GM19455 (cell line): ENCODE results near the gene KMT2C.

Experiments
- ATAC-seq: cut with Tn5 transposase; IDR thresholded peaks from one replicate; pipeline ENCODE4 v1.9.1; 2021; ENCODE audit not compliant: unreplicated experiment

The KMT2C gene

DNA sequence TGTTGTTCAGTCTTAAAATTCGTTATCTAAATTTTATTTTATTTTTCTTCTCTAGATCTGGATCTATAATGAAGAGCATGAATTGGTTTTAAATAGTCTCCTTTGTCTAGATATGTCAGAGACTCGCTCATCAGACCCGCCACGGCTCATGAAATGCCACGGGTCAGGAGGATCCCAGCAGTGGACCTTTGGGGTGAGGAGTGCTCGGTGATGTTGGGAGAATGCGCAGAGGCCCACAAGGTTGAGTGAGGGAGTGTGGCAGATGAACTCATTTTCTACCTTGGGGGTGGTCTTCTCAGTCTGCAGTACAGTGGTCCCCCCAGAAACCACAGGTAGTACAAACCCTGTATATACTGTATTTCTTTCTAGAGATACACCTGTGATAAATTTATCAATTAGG lies 315.0 kb downstream of the KMT2C start:
- ATAC-seq: no peak

DNA sequence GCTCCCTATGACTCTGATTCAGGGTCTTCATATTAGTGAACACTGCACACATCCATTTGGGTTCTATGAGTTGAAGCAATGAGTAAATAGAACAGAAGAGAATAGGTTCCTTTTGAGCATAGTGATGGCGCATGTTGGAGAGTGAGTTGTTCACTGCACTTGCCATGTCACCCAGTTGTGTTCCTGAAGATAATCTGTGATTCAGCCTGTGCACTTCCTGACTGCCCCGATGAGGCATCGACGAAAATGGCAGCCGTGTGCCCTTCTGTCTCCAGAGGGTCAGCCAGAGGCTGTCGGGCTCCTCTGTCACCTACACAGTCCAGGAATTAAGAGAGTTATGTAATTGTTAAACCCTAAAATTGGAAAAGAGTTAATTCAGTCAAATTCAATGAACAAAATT lies 315.6 kb downstream of the KMT2C start:
- no peak for ATAC-seq

DNA sequence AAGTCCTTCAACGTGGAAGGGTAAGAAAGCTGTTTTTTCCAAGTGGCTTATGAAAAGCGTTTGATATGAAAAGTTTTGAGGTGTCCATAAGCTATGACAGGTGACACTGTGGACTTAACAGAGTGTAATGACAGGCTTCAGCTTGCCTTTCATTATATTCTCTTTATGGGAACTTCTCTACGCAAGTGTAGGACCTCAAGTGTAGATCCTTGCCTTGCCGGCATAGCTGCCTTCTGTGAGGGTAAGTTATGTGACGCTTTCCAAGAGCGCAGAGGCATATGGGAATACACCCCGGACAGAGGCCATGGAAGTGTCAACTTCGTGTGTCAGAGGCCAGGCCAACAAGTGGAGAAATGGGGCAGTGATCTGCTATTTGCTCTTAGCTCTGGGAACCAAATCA lies 318.4 kb downstream of the KMT2C start:
- no peak for ATAC-seq

DNA sequence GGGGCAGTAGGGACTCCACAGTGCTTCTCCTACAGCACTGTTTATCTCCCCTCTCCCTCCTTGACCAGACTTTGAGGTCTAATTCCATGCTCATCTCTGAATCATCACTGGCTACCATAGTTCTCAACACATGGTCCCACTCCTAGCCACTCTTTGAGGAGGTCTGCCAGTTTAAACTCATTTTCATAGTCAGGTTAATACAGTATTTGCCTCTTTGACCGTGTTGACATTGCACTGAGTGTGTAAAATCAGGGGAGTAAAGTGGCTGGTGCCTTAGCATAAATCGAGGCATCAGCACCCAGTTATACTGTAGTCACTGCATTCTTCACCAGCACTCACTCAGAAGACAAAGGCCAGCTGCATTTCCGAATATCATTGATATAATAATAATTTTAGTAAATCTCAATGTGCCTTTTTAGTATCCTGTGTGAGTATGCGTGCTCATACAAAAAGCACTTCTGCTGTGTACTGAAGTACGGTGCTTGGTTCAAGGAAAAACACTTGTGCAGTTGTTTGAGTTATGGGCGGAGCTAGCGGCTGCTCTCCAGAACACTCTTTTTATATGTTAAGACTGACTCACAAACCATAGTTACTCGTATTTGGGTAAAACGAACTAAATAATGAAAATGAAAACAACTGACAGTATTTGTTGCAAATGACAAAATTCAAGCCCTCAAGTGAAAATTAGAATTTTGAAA lies 320.6 kb downstream of the KMT2C start:
- no peak for ATAC-seq

DNA sequence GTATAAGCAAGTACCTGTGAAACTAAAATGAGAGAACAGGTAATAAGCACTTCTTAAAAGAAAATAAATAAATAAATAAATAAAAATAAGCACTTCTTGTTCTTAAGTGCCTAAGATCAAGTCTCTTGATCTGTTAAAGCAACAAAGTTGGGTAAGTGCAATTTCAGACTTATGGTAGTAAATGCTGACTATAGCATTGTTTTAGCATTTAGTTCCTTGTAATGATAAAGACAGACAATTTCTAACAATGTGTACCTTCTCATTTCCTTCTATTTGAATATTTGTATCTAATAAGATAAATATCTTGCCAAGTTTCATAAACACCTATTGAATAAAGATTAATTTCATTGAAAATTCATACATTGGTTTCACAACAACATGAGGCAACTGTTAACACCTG lies 323.0 kb downstream of the KMT2C start:
- ATAC-seq: no peak

DNA sequence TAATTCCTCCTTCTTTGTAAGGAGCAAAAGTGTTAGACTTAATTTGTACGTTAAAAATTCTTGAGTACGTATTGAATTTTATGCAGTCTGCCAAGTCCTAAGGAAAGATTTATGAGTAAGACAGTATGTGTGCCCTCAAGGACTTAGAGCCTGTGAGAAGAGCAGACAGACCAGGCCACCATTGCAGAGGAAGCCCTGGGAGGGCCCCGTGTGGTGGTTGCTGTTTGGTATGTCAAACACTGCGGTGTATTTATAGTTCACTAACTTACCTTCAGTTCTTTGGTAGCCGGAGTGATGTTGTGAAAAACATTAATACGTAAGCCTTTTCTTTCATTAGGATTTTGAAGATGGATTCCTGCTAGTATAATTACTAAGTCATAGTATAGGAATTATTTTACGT lies 327.4 kb downstream of the KMT2C start:
- ATAC-seq: no peak

DNA sequence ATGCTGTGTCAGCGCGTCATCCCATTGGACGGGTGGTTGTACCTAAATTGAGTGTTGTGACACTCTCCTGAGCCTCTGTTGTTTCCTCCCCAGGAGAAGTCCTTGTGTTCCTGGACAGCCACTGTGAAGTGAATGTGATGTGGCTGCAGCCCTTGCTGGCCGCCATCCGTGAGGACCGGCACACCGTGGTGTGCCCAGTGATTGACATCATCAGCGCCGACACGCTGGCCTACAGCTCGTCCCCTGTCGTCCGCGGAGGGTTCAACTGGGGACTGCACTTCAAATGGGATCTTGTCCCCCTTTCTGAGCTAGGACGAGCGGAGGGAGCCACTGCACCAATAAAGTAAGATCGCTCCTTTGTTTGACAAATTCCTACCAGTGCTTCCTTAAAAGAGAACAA lies 327.9 kb downstream of the KMT2C start:
- ATAC-seq: no peak

DNA sequence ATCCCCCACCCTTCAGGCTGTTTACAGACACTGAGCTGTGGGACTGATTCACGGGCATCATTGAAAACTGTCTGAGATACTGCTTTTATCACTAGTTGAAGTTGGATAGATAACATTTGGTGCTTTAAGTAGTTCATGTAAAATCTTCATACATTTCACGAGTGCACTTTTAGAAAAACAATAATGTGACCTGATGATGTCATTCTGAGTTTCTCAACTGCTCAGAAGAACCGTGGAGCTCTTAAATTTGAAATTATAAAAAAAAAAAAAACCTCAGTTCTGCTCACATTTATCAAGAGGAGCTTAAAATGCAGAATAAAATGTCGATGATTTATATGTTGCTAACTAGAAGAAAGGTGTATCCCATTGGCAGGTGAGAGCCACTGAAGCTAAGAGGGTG lies 328.8 kb downstream of the KMT2C start:
- ATAC-seq: no peak

DNA sequence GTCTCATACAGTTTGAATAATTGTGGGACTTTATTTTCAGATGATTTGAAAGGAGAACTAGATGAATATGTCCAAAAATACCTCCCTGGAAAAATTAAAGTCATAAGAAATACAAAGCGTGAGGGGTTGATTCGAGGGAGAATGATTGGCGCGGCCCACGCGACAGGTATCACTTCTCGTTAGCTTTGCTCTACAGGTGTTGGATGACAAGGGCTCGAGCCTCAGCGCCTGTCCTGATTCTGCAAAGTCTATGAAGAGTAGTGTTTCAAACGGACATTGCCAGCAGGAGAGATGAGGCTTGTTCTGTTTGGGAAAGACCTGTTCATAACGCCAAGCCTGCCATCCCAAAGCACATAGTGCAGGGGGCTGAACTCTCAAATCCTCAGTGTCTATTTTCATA lies 330.6 kb downstream of the KMT2C start:
- no peak for ATAC-seq

DNA sequence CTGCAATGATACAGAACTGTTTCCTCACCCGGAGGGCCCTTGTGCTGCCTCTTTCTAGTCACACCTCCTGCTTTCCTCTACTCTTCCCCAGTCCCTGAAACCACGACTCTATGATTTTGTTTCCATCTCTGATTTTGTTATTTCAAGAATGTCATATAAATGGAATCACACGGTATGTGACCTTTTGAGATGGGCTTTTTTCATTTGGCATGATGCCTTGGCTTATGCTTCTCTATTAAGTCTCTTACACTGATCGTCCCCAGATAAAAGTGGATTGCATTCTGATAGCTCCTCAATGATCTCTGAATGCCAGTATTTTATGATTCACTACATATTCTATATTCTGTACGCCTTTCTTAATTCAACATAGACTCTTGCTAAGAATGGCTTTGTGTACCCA lies 332.1 kb downstream of the KMT2C start:
- no peak for ATAC-seq

DNA sequence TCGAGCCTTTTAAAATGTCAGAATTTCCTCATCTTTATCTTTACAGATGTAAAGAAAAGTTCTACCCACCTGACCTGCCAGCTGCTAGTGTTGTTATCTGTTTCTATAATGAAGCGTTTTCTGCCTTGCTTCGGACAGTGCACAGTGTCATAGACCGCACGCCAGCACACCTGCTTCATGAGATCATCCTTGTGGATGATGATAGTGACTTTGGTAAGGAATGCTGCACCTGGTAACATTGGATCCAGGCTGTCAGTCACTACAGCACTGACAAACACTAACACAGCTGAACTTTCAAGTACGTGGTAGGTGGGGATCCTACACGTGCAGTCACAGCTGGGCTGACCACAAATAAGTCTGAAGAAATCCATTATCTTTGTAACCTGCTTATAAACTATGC lies 332.7 kb downstream of the KMT2C start:
- ATAC-seq: no peak

DNA sequence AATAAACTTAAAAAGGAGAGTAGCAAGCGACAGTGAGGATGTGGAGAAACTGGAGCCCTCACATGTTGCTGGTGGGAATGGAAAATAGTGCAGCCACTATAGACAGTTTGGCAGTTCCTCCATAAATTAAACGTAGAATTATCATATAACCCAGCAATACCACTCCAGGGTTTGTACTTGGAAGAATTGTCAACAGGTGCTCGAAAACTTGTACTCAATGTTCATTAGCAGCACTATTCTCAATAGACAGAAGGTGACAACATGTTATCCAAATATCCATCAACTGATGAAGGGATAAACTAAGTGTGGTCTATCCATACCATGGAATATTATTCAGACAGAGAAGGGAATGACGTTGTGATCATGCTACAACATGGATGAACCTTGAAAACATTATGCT lies 338.5 kb downstream of the KMT2C start:
- ATAC-seq: no peak

DNA sequence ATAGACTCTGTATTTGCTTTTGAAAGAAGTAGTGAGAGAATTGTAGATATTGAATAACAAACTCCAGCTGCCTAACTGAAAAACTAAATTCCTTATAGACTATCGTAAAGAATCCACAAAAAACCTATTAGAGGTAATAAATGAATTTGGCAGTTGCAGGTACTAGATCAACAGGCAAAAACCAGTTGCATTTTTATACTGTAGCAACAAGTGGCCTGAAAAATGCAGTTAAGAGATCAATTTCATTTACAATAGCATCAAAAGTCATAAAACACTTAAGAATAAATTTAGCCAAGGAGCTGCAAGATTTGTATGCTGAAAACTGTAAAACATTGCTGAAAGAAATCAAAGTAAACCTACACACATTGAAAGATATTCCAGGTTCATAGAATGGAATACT lies 340.0 kb downstream of the KMT2C start:
- no peak for ATAC-seq

DNA sequence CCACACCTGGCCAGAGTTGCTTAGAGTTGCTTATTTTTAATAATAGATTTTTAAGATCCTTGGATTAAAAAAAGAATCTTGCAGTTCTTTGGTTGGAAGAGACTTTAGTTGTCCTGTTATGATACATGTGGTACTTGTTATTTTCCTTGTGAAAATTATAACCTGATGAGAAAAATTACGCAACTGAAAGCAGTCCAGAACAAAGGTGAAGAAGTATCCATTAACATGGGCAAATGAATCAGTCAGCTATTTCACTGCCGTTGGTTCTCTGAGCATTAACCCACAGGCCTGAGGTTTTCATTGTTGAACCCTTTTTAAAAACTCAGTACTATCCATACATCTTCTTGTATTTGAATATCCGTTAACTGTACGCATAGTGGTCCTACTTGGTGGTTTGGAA lies 342.1 kb downstream of the KMT2C start:
- ATAC-seq: no peak

DNA sequence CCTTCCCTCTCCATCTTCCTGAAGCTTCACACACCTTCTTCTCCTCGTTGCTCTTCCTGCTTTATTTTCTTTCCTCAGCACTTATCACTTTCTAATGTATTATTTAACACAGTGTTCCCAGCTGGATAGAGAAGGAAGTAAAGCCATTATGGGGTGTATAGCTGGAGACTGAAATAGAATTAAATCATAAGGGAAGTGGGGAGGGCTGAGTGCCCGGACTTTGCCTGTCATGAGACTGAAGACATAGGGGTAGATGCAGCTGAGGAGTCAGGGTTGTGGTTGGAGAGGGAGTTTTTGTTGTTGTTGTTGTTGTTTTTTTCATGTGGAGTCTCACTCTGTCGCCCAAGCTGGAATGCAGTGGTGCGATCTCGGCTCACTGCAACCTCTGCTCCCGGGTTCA lies 345.1 kb downstream of the KMT2C start:
- no peak for ATAC-seq

DNA sequence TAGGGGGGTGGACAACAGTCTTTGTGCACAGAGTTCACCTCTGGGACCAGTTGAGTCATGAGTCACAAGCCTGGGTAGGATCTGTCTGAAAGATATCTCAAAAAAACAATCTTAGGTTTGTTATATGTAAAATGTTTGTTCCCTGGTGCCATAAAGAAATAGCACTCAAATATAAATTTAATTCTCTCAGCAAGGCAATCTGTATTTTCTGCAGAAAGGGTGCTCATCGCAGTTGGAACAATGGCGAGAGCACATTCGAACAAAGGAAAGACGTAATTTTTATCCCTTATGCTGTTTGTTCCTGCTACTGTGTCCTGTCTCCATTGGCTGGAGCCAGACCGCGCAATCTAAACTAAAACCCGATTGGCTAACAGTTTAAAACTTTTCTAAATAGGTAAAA lies 346.6 kb downstream of the KMT2C start:
- no peak for ATAC-seq

DNA sequence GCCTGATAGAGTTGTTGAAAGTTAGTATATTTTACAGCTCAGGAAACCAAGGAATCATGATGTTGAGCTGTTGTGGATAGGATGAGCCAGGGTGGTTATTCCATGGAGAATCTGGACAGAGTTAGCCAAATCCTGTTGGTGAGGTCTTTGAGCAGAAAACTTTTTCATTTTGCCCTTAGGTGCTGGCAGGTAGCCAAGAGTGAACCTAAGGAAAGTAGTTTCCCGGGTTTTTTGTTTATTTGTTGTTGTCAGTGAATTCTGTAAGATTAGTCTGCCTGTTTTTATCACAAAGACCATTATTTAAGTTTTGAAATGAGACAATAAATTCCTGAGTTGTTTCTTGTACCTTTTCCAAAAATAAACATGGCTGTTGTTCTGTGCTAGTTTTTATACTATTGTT lies 349.3 kb downstream of the KMT2C start:
- no peak for ATAC-seq

DNA sequence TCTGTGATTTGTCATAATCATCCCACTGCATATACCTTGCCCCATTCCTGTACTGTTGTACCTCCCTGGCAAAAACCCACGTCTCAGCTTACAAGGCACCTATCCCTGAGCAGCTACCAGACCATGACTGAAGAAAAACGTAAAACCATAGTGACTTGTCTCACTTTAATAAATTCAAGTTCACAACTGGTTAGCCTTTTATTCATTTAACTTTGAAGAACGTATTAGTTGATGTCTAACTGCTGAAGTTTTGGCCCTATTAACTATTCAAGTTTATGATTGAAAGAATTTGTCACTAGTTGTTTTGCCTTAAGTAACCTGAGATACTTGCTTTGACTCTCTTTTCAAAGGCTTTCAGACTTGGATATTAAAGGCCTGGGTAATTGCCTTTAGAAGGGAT lies 350.7 kb downstream of the KMT2C start:
- ATAC-seq: no peak
